ENCODE measurements around the gene AIM2. TPM values are rescaled to one million over a fixed set of nuclear protein-coding genes. Genes with fewer than 3 reads are reported as not detected.

The AIM2 gene
- total RNA-seq, 2 experiments from 2014 or later: 0.36 to 0.74 TPM

DNA sequence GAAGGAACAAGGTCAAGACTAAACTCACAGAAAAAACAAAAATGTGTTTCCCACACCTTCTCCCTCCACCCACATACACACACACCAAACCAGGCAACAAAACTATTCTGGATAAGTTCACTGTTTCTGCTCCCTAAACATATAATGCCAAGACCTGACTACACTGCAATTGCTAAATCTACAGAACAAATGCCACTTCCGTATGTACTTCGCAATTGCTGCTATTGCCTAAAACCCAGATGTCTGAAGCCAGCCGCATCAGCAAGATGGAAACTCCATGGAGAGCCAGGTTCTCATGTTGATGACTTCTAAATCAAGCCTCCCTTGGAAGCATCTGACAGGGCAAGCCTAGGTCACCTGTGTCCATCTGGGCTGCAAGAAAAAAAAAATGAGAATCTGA lies 8.3 kb upstream of the AIM2 start:
- Histone ChIP-seq H3K4me3 (ENCODE audit: low read length) (no peak overlapping the region), H3K27ac (ENCODE audit: low read depth in 1 of 2, low read length in 2 of 2) (no peak overlapping the region), H3K9me3 (ENCODE audit: control insufficient read depth in 1 of 2, insufficient read depth in 1 of 2, low read length in 2 of 2) (no peaks in the 10 kb centered on the region), H3K4me1 (ENCODE audit: insufficient read depth, low read length) (peaks cover 2% of the 10 kb centered on the region), H3K27me3 (ENCODE audit: control insufficient read depth in 1 of 2, insufficient read depth in 2 of 2, low read length in 2 of 2) (no peaks in the 10 kb centered on the region), H3K36me3 (ENCODE audit: insufficient read depth, low read length) (no peaks in the 10 kb centered on the region)
- Mint-ChIP-seq H3K36me3 (ENCODE audit: low read depth) (no peaks in the 10 kb centered on the region), H3K27ac (no peak overlapping the region), H3K9me3 (no peaks in the 10 kb centered on the region), H3K4me1 (ENCODE audit: low read depth) (no peaks in the 10 kb centered on the region), H3K4me3 (no peak overlapping the region), H3K27me3 (no peaks in the 10 kb centered on the region)
- peak in 3 of 14 experiments; percentile 12 to 54 (median 50) for DNase-seq
- intact Hi-C loops (cut with DNase I, micrococcal nuclease): loop anchor here in 1 of 2 experiments (5.0 kb wide), 1 partner anchor 1123 kb away; no protein-coding TSS in a partner anchor
- ATAC-seq (ENCODE audit: poor library complexity): no peak
- TF ChIP-seq, protein P1, sequence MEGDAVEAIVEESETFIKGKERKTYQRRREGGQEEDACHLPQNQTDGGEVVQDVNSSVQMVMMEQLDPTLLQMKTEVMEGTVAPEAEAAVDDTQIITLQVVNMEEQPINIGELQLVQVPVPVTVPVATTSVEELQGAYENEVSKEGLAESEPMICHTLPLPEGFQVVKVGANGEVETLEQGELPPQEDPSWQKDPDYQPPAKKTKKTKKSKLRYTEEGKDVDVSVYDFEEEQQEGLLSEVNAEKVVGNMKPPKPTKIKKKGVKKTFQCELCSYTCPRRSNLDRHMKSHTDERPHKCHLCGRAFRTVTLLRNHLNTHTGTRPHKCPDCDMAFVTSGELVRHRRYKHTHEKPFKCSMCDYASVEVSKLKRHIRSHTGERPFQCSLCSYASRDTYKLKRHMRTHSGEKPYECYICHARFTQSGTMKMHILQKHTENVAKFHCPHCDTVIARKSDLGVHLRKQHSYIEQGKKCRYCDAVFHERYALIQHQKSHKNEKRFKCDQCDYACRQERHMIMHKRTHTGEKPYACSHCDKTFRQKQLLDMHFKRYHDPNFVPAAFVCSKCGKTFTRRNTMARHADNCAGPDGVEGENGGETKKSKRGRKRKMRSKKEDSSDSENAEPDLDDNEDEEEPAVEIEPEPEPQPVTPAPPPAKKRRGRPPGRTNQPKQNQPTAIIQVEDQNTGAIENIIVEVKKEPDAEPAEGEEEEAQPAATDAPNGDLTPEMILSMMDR (IDR thresholded peaks at IDR 0.05): no peak
- POLR2A ChIA-PET: no interaction called here
- CTCF ChIA-PET: no interaction called here

- ChIA-PET POLR2A (no interaction called here), CTCF (interaction anchor here (0.6 to 1.2 kb wide), 2 partner anchors 12 to 959 kb away, joined by 3 read pairs; no protein-coding TSS in a partner anchor)
- Histone ChIP-seq H3K27ac (ENCODE audit: low read depth in 1 of 2, low read length in 2 of 2) (no peak overlapping the region), H3K4me1 (ENCODE audit: insufficient read depth, low read length) (peaks cover 2% of the 10 kb centered on the region), H3K4me3 (ENCODE audit: low read length) (no peak overlapping the region), H3K9me3 (ENCODE audit: control insufficient read depth in 1 of 2, insufficient read depth in 1 of 2, low read length in 2 of 2) (no peaks in the 10 kb centered on the region), H3K27me3 (ENCODE audit: control insufficient read depth in 1 of 2, insufficient read depth in 2 of 2, low read length in 2 of 2) (no peaks in the 10 kb centered on the region), H3K36me3 (ENCODE audit: insufficient read depth, low read length) (no peaks in the 10 kb centered on the region)
- Mint-ChIP-seq H3K4me1 (ENCODE audit: low read depth) (no peaks in the 10 kb centered on the region), H3K27ac (no peak overlapping the region), H3K27me3 (no peaks in the 10 kb centered on the region), H3K4me3 (no peak overlapping the region), H3K36me3 (ENCODE audit: low read depth) (no peaks in the 10 kb centered on the region), H3K9me3 (no peaks in the 10 kb centered on the region)
- ATAC-seq (ENCODE audit: poor library complexity): no peak
- DNase-seq: no peak
- TF ChIP-seq, protein P1 (IDR thresholded peaks at IDR 0.05): no peak
- intact Hi-C loops (cut with DNase I, micrococcal nuclease): no loop called here
Measured at GRCh38 chr1:159084152-159084551, 7.6 kb upstream of the AIM2 start.

DNA sequence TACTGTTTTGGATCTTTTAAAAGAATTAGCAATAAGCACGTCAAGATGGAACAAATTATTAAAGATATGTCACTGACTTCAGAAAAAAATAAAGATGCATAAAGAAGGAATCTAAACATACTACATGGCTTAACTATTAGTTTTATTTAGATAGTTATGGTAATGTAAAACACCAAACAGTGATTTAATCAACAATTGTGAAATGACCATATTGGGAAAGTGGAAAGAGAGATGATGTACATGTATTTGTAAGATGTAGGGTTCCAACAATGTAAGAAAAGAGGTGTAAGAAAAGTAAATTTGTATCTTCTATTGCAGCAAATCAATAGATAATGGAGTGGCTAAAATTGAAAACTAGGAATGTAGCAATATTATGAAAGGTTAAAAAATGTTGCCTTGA lies 6.4 kb upstream of the AIM2 start:
- no peaks in the 10 kb centered on the region for H3K27me3 ChIP-seq (ENCODE audit: control insufficient read depth in 1 of 2, insufficient read depth in 2 of 2, low read length in 2 of 2)
- H3K27ac ChIP-seq (ENCODE audit: low read depth in 1 of 2, low read length in 2 of 2): no peak overlapping the region
- ATAC-seq (ENCODE audit: poor library complexity) (no peak), DNase-seq (no peak)
- CTCF ChIA-PET: interaction anchor here (1.2 kb wide), 1 partner anchor 11 kb away, joined by 3 read pairs; no protein-coding TSS in a partner anchor
- Mint-ChIP-seq H3K4me3 (no peak overlapping the region), H3K4me1 (ENCODE audit: low read depth) (no peaks in the 10 kb centered on the region), H3K36me3 (ENCODE audit: low read depth) (no peaks in the 10 kb centered on the region), H3K27ac (no peak overlapping the region), H3K27me3 (no peaks in the 10 kb centered on the region), H3K9me3 (no peaks in the 10 kb centered on the region)
- H3K36me3 ChIP-seq (ENCODE audit: insufficient read depth, low read length): no peaks in the 10 kb centered on the region
- no peak overlapping the region for H3K4me3 ChIP-seq (ENCODE audit: low read length)
- intact Hi-C loops (cut with DNase I, micrococcal nuclease): no loop called here
- H3K9me3 ChIP-seq (ENCODE audit: control insufficient read depth in 1 of 2, insufficient read depth in 1 of 2, low read length in 2 of 2): no peaks in the 10 kb centered on the region
- peaks cover 2% of the 10 kb centered on the region for H3K4me1 ChIP-seq (ENCODE audit: insufficient read depth, low read length)
- POLR2A ChIA-PET: no interaction called here
- TF ChIP-seq, protein P1 (IDR thresholded peaks at IDR 0.05): no peak

Data from CD4-positive, alpha-beta T cell (primary cell).